H1 (cell line): ENCODE measurements around the gene VSTM2B. TPM values are rescaled to one million over a fixed set of nuclear protein-coding genes. Genes with fewer than 3 reads are reported as not detected.

Source experiments
- CTCF ChIA-PET: fragments of 300-600 bp; sonication (Branson Sonifier 250); formaldehyde crosslinking; loops from one replicate; lab custom pipeline; 2021; ENCODE audit not compliant: partially characterized antibody; lab: Charles Lee
- POLR2A ChIA-PET: fragments of 300-600 bp; sonication (Branson Sonifier 250); formaldehyde crosslinking; loops from one replicate; lab custom pipeline; 2021; ENCODE audit warnings: inconsistent platforms; ENCODE audit not compliant: partially characterized antibody; lab: Charles Lee
- DNase-seq, 2 experiments: peaks; one replicate each; pipeline versions ENCODE4 v3.0.0 to v3.0.0-alpha.2; 2010 to 2022; ENCODE audit warnings: low spot score in 2 of 2, low read depth in 1 of 2, mixed read lengths in 1 of 2
- FAIRE-seq: peaks from 2 replicates; lab custom pipeline; 2011; peaks lifted over from hg19 to GRCh38; lab: Jason Lieb, UNC
- H2AFZ ChIP-seq: 2 replicates; pipeline ENCODE4 v1.8.1; 2012; ENCODE audit warnings: low read length, inconsistent platforms
- H2AK5ac ChIP-seq: 2 replicates; pipeline ENCODE4 v1.6.1; 2013; ENCODE audit warnings: low read depth, low read length
- H2BK120ac ChIP-seq: replicated peaks from 2 replicates; pipeline ENCODE3; 2013; ENCODE audit warnings: low read depth, low read length, inconsistent platforms
- H2BK12ac ChIP-seq: 2 replicates; pipeline ENCODE4 v1.6.1; 2013; ENCODE audit warnings: low read depth, low read length
- H2BK15ac ChIP-seq: 2 replicates; pipeline ENCODE4 v1.6.1; 2013; ENCODE audit warnings: low read length
- H2BK20ac ChIP-seq: 2 replicates; pipeline ENCODE4 v1.6.1; 2013; ENCODE audit warnings: low read length
- H2BK5ac ChIP-seq: 2 replicates; pipeline ENCODE4 v1.6.1; 2013; ENCODE audit warnings: low read depth, low read length
- H3K14ac ChIP-seq: 2 replicates; pipeline ENCODE4 v1.6.1; 2013; ENCODE audit warnings: inconsistent platforms; ENCODE audit not compliant: insufficient read length
- H3K18ac ChIP-seq: 2 replicates; pipeline ENCODE4 v1.6.1; 2013; ENCODE audit warnings: low read length; ENCODE audit errors: extremely low read depth
- H3K23ac ChIP-seq: 2 replicates; pipeline ENCODE4 v1.6.1; 2013; ENCODE audit warnings: inconsistent platforms; ENCODE audit not compliant: insufficient read length
- H3K23me2 ChIP-seq: 2 replicates; pipeline ENCODE4 v1.6.1; 2013; ENCODE audit warnings: low read depth, low read length
- H3K27ac ChIP-seq: 2 replicates; pipeline ENCODE4 v1.6.1; 2011; ENCODE audit warnings: low read depth, low read length, inconsistent platforms
- H3K27me3 ChIP-seq, 4 experiments: replicated peaks in 1 of 4; 1 replicate in 1 of 4; 2 replicates in 3 of 4; pipeline versions ENCODE4 v1.6.1 to v1.8.1; 2011 to 2013; ENCODE audit warnings: low read length in 3 of 4, mild to moderate bottlenecking in 3 of 4, inconsistent platforms in 2 of 4, mixed read lengths in 2 of 4, moderate library complexity in 1 of 4; ENCODE audit not compliant: control insufficient read depth in 3 of 4, insufficient read depth in 3 of 4; ENCODE audit errors: extremely low read depth in 1 of 4
- H3K36me3 ChIP-seq, 4 experiments: 2 replicates each; pipeline versions ENCODE4 v1.6.1 to v1.8.1; 2011 to 2013; ENCODE audit warnings: mild to moderate bottlenecking in 4 of 4, low read length in 3 of 4, moderate library complexity in 2 of 4, control low read depth in 1 of 4, inconsistent platforms in 1 of 4; ENCODE audit not compliant: insufficient read depth in 4 of 4, control insufficient read depth in 2 of 4
- H3K4ac ChIP-seq: replicated peaks from 2 replicates; pipeline ENCODE3; 2013; ENCODE audit warnings: low read length, low read depth, mixed read lengths, inconsistent platforms; ENCODE audit not compliant: insufficient read length
- H3K4me1 ChIP-seq, 4 experiments: replicated peaks in 1 of 4; 1 replicate in 1 of 4; 2 replicates in 3 of 4; pipeline versions ENCODE4 v1.6.1 to v1.8.1; 2011 to 2013; ENCODE audit warnings: low read length in 3 of 4, inconsistent platforms in 2 of 4, mixed read lengths in 1 of 4; ENCODE audit not compliant: insufficient read depth in 4 of 4, control insufficient read depth in 3 of 4
- H3K4me2 ChIP-seq, 2 experiments: 2 replicates each; pipeline versions ENCODE4 v1.6.1 to v1.8.1; 2011 to 2013; ENCODE audit warnings: low read depth in 2 of 2, low read length in 2 of 2, control low read depth in 1 of 2, inconsistent platforms in 1 of 2, mild to moderate bottlenecking in 1 of 2; ENCODE audit not compliant: insufficient read depth in 1 of 2
- H3K4me3 ChIP-seq, 4 experiments: fragments of 200-600, 300-600 bp in 1 of 4; sonication (generic), shearing (Covaris generic), sonication (Bioruptor Twin) in 1 of 4; 2 replicates each; pipeline versions ENCODE4 v1.5.1 to v1.8.1; 2011 to 2016; ENCODE audit warnings: low read length in 4 of 4, low read depth in 3 of 4, control low read depth in 2 of 4, inconsistent platforms in 2 of 4, mild to moderate bottlenecking in 2 of 4, mixed read lengths in 1 of 4, moderate library complexity in 1 of 4; ENCODE audit not compliant: insufficient read depth in 2 of 4; ENCODE audit errors: extremely low read depth in 1 of 4
- H3K56ac ChIP-seq: replicated peaks from 2 replicates; pipeline ENCODE3; 2013; ENCODE audit warnings: low read depth, mild to moderate bottlenecking, mixed read lengths, low read length, inconsistent platforms; ENCODE audit not compliant: insufficient read length
- H3K79me1 ChIP-seq: 2 replicates; pipeline ENCODE4 v1.6.1; 2013; ENCODE audit warnings: low read depth, low read length, control low read depth
- H3K79me2 ChIP-seq, 2 experiments: 2 replicates each; pipeline versions ENCODE4 v1.6.1 to v1.8.1; 2012 to 2013; ENCODE audit warnings: low read length in 2 of 2, mild to moderate bottlenecking in 2 of 2, inconsistent platforms in 1 of 2; ENCODE audit not compliant: insufficient read depth in 2 of 2, control insufficient read depth in 1 of 2
- H3K9ac ChIP-seq, 4 experiments: replicated peaks in 1 of 4; 1 replicate in 1 of 4; 2 replicates in 3 of 4; pipeline versions ENCODE4 v1.6.1 to v1.8.1; 2011 to 2013; ENCODE audit warnings: low read depth in 3 of 4, low read length in 3 of 4, control low read depth in 2 of 4, mild to moderate bottlenecking in 2 of 4, moderate library complexity in 2 of 4, inconsistent platforms in 1 of 4; ENCODE audit errors: extremely low read depth in 1 of 4
- H3K9me3 ChIP-seq, 2 experiments: 2 replicates each; pipeline versions ENCODE4 v1.6.1 to v1.8.1; 2012 to 2013; ENCODE audit warnings: mild to moderate bottlenecking in 2 of 2, moderate library complexity in 2 of 2, control low read depth in 1 of 2, inconsistent platforms in 1 of 2, low read depth in 1 of 2, low read length in 1 of 2, mixed read lengths in 1 of 2; ENCODE audit not compliant: insufficient read depth in 2 of 2
- H4K20me1 ChIP-seq, 2 experiments: replicated peaks in 1 of 2; 2 replicates each; pipeline versions ENCODE3 to v1.8.1; 2011 to 2013; ENCODE audit warnings: inconsistent platforms in 2 of 2, low read length in 2 of 2, mild to moderate bottlenecking in 1 of 2; ENCODE audit not compliant: insufficient read depth in 2 of 2, control insufficient read depth in 1 of 2
- H4K5ac ChIP-seq: 2 replicates; pipeline ENCODE4 v1.6.1; 2013; ENCODE audit warnings: low read length, low read depth, mixed read lengths, inconsistent platforms; ENCODE audit not compliant: insufficient read length
- H4K8ac ChIP-seq: 2 replicates; pipeline ENCODE4 v1.8.0; 2013; ENCODE audit warnings: mild to moderate bottlenecking, moderate library complexity, low read length, inconsistent platforms; ENCODE audit not compliant: insufficient read depth; ENCODE audit errors: extremely low read depth
- H4K91ac ChIP-seq: replicated peaks from 2 replicates; pipeline ENCODE3; 2013; ENCODE audit warnings: low read length, mixed read lengths, inconsistent platforms; ENCODE audit not compliant: insufficient read length
- HDAC6 ChIP-seq: IDR thresholded peaks from one replicate; pipeline ENCODE4 v1.7.1; 2012; ENCODE audit warnings: low read depth, mild to moderate bottlenecking, inconsistent platforms, low read length, moderate library complexity
- MAFK ChIP-seq: IDR thresholded peaks from 2 replicates; pipeline ENCODE4 v1.6.1; 2012; ENCODE audit warnings: low read depth, mild to moderate bottlenecking, improper control_type of control experiment, low read length
- NRF1 ChIP-seq: IDR thresholded peaks from 2 replicates; pipeline ENCODE4 v1.6.1; 2011; ENCODE audit warnings: mild to moderate bottlenecking, low read depth, low read length, improper control_type of control experiment
- SAP30 ChIP-seq: fragments of 300-600 bp; sonication (generic); IDR thresholded peaks from 2 replicates; pipeline ENCODE4 v1.7.1; 2012; ENCODE audit warnings: low read length, moderate library complexity, mild to moderate bottlenecking, inconsistent platforms; ENCODE audit not compliant: insufficient read depth, insufficient replicate concordance
- SIRT6 ChIP-seq: IDR thresholded peaks from one replicate; pipeline ENCODE4 v1.7.1; 2012; ENCODE audit warnings: low read length, inconsistent platforms
- WGBS, 2 experiments: shearing (Covaris generic) in 1 of 2; methylation state at CpG; one replicate each; pipeline versions ENCODE4 v1.1.6 to v1.1.7; 2013 to 2015; ENCODE audit warnings: low lambda C conversion rate in 2 of 2, mixed read lengths in 2 of 2, inconsistent platforms in 1 of 2, low coverage in 1 of 2, missing lambda C conversion rate in 1 of 2; ENCODE audit not compliant: insufficient replicate concordance in 2 of 2, insufficient coverage in 1 of 2, insufficient read length in 1 of 2; ENCODE audit errors: extremely low coverage in 1 of 2, missing lambda C conversion rate in 1 of 2; 5-methylcytosine and 5-hydroxymethylcytosine counted together
- polyA plus RNA-seq, 7 experiments: library from polyadenylated mRNA; depleted of rRNA in 3 of 7; stranded (reverse) in 5 of 7; unstranded in 2 of 7; fragments of >200 nt in 5 of 7; fragments of 200-250 nt in 2 of 7; gene quantifications; 1 replicate in 5 of 7; 2 replicates in 1 of 7; 4 replicates in 1 of 7; pipeline versions ENCODE4 v1.2.1 to v1.2.3, GENCODE V29; 2011 to 2013; ENCODE audit warnings: missing spikeins in 2 of 7, mixed read lengths in 2 of 7
- total RNA-seq: library from RNA; stranded (reverse); fragmentation: NEBNext Ultra II Directional; extraction: Animal tissue kit (Norgen Biotek cat#: 25700); gene quantifications from 2 replicates; pipeline ENCODE4 v1.2.1, GENCODE V29; 2021

The VSTM2B gene
- total and polyA plus RNA-seq, 2 of the 8 experiments (the other 6 are each of a cell fraction or from before 2014, with no cell fraction given) = 0.82 to 1.5 TPM

GRCh38 chr19:29509456-29509855, 16.3 kb upstream of the VSTM2B start:
- no peaks in the 10 kb centered on the region for H3K79me2 ChIP-seq
- H2BK120ac ChIP-seq = no peak overlapping the region
- no peak overlapping the region for H3K4ac ChIP-seq
- no peak overlapping the region for H3K4me2 ChIP-seq
- no peaks in the 10 kb centered on the region; a peak in 1 of 7 replicates for H3K27me3 ChIP-seq
- no peak overlapping the region for H3K14ac ChIP-seq
- H3K23ac ChIP-seq = no peak overlapping the region
- CTCF ChIA-PET = interaction anchor here (0.8 to 2.8 kb wide), 7 partner anchors 12 to 224 kb away, joined by 3 to 12 read pairs (median 3); no protein-coding TSS in a partner anchor
- no peak overlapping the region for H3K4me3 ChIP-seq
- peaks cover 0 to 12% (median 3%) of the 10 kb centered on the region in 4 experiments; a peak in 3 of 7 replicates for H3K4me1 ChIP-seq
- TF ChIP-seq HDAC6 (no peak), MAFK (no peak), SIRT6 (no peak), SAP30 (no peak), NRF1 (no peak)
- POLR2A ChIA-PET = interaction anchor here (1.2 kb wide), 1 partner anchor 19 kb away, joined by 3 read pairs; no protein-coding TSS in a partner anchor
- no peak overlapping the region for H2BK5ac ChIP-seq
- H4K91ac ChIP-seq = no peak overlapping the region
- H2BK15ac ChIP-seq = no peak overlapping the region
- no peak overlapping the region for H2AK5ac ChIP-seq
- DNase-seq (no peak), FAIRE-seq (no peak)
- H3K36me3 ChIP-seq = no peaks in the 10 kb centered on the region
- H3K79me1 ChIP-seq = no peaks in the 10 kb centered on the region
- no peak overlapping the region for H3K27ac ChIP-seq
- no peak overlapping the region for H2BK20ac ChIP-seq
- no peak overlapping the region for H4K5ac ChIP-seq
- no peak overlapping the region for H3K18ac ChIP-seq
- WGBS, 2 experiments = 92% methylated on average over 8 of the region's 8 CpGs; no CpG with 5 or more reads in 1 of the 2 experiments
- H4K20me1 ChIP-seq = no peaks in the 10 kb centered on the region
- H3K9me3 ChIP-seq = no peaks in the 10 kb centered on the region
- H4K8ac ChIP-seq = no peak overlapping the region
- H3K9ac ChIP-seq = no peak overlapping the region
- no peak overlapping the region for H2BK12ac ChIP-seq
- peaks cover 2% of the 10 kb centered on the region; the same call in 1 of the 2 replicates for H3K23me2 ChIP-seq
- no peak overlapping the region for H2AFZ ChIP-seq
- no peak overlapping the region for H3K56ac ChIP-seq
